ENCODE measurements around the gene EBPL.

The EBPL gene

DNA sequence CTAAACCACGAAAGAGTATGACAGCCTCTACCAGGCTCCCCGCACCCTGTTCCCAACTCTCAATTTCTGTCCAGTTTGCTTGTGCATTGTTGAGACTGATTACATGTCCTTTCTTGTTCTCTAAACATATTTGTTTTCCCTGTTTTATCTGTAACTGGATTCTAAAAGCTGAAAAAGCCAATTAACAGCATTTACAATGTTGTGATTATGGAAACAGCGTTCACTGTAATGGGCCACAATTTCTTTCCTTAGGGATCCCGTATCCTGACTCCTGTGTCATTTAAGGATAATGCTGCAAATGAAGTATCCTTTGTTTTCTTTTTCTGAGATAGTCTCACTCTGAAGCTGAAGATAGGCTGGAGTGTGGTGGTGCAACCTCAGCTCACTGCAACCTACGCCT, 20.5 kb downstream of the EBPL start:
- no peak for DNase-seq

DNA sequence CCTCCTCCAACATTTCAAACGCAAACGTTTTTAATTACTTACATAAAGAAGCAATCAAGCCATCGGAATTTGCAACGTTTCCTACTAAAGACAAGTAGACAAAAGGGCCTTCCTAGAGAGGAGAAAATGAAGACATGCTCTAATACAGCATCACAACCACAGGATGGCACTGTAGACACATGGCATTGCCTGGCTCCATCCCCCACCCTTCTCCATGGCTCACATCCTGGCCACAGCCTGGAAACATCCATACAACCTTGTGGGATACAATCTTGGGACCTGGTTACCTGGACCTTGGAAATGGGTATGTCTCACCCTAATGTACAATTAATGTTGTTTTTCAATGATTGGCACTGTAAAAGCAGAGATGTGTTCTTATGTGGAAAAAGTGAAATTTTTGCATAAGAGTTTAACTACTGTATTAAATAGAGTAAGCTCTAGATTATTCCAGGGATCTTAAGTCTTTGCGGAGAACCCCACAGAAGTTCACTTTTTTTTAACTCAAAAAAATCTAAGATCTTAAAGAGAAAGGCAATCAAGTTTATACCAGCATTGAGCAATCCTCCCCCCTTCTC, 21.5 kb downstream of the EBPL start:
- no peak for DNase-seq

DNA sequence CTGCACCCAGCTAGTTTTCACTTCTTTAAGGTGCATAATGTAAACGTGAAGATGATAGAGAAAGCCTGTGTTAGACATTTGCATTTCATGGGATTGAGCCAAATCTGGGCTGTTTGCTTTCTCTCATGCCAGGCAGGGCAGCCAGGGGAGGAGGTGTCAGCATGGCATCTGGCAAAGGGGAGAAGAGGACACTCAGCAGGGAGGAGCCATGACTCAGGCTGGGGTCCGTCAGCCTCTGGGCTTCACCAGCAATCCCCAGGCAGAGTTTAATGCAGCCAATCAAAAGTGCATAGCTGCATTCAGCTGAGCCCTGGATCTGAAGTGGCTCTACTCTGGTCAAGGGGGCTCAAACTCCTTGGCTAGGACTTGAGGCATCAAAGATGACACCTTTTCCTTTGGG, 23.5 kb downstream of the EBPL start:
- no peak for DNase-seq

DNA sequence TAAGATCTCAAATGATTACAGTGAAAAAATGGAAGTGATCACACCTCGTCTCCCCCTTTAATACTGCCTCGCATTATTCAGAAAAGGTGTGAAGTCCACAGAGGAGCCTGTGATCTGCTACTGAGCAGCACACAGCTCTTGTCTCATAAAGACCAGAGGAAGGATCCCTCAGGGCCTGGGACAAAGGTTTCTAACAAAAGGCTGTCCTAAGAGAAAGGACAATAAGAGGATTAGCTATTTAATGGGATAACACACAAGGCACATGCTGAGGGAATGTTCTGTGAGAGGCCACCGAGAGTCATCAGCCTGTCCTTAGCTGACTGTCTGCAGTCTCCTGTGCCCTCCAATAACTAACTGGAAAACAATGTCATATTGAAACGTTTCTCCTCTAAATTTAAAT, 26.7 kb downstream of the EBPL start:
- no peak for DNase-seq

DNA sequence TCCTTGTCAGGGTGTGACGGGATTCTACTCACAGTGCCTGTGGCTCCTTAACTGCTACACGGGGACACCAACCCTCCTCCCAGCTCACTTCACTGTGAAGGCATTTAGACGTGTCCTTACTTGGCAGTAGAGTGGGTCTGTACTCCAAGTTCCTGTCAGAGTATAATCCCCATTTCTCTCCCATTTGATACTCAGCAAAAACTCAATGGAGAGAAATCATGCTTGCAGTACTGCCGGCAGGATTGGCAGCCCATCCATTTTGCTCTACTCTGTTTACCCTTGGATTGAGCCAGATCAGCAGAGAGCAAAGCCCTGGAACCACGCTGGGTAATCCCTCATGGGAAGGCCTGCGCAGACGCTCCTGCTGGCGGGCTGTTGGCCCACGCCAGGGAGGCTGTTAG, 34.0 kb downstream of the EBPL start:
- DNase-seq = no peak

DNA sequence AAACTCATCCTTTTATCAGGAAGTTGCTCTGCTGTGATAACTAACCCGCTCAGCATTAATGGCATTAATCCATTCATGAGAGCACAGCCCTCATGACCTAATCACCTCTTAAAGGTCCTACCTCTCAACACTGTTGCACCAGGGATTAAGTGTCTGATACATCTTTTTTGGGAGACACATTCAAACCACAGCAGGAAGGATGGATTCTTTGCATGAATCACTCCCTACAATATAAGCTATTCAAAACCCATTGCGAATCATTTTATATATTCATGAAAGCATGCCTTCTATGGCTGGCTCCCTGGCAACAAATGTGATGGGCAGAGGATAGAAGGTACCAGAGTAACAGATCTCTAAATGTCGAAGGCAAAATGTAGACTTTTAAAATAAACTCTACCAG, 35.4 kb downstream of the EBPL start:
- DNase-seq = no peak

DNA sequence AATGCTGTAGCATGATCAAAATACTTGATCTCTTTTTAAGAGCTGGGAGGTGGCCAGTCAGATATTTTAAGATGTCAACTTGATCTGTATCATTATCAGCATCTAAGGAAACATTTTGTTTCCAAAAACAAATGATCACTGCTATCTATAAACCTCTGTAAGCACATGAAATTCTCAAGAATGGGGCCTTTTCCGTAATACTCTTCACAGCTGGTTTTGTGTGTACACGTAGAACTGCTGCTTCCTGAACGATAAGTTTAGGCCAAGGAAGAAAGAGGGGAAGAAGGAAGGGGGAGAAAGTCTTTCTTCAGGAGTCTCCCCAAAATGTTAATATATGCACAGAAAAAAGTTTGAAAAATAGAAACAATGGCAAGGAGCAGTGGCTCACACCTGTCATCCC, 37.3 kb downstream of the EBPL start:
- no peak for DNase-seq

DNA sequence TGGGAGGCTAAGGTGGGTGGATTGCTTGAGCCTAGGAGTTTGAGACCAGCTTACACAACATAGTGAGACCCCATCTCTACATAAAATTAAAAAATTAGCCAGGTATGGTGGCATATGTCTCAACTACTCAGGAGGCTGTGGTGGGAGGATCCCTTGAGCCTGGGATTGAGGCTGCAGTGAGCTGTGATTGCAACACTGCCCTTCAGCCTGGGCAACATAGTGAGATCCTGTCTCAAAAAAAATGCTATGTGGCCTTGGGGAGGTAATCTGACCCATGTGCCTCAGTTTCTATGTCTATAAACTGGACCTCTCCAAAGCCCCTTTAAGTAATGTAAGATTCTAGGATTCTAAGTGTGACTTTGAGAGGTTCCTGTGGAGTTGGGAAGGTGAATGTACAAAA, 37.8 kb downstream of the EBPL start:
- DNase-seq = no peak

DNA sequence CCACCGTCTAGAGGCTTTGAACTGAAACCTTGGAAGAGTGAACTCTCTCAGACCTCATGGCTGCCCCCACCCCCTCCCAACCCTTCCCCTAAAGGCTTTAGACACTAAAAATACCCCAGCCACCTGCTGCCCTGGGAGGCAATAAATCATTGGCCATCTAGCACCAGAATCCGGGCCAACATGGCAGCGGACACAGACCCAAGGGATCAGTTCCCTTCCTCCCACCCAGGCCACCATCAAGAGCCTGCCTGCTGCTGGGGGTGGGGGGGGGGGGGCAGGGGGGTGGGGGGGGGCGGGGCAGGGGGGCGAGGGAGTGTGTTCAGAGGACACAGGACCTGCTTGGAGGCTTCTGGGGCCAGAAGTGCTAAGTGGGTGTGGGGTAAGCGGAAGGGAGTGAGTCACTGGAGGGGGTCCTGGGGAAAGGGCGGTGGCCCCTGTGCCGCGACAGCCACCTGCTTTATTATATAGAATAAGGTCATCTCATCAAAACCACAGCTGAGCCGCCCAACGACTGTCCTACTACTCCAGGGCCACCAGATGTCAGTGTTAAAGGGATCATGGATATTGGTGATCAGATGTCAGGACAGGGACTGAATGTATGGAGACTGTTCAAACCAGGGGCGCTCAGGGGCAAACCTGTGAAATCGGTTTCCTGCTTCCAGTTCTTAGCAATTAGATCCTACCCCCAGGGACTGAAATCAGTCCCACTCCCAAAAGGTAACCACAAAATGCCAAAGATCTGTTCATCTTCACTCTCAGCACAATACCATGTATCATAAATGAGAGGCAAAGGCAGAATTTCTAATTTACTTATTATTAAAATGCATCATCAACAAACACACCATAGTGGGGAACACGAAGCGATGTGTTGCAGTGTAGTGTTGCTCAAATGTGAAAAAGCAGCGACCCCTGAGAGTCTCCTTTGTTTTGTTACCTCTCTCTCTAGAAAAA, 38.7 kb downstream of the EBPL start:
- DNase-seq = peak; percentile 21

DNA sequence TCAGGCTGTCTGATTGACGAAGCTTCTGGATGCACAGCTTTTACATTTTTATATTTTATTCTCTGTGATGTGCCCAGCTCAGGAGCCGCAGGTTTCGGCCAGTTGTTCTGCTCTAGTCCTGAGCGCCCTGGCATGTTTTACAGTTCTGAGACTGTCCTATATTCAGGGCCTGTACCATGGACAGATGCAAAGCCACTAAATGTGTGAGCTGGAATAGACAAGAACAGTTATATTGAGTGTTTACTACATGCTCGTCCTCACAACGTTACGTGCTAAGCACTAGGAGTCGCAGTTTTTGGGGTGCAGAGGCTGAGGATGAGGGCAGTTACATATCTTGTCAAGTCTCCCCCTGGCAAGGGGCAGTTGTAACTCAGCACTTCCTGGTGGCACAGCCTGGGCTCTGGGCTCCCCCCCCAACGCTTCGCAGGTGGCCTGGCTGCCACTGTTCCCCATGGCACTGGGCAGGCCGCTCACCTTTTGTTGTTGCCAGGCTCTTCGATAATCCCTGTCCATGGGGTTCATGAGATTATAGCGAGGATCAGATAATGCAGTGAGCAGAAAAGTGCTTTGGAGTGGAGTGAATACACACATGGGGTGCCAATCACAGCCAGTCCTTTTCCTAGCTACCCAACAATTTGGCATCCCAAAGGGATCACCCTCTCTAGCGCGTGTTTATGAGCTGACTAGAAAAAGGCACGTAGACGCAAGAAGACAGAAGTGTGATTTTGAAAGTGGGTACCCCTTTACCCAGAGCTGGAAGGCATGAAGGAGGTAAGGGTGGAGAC, 39.5 kb downstream of the EBPL start:
- DNase-seq = no peak

DNA sequence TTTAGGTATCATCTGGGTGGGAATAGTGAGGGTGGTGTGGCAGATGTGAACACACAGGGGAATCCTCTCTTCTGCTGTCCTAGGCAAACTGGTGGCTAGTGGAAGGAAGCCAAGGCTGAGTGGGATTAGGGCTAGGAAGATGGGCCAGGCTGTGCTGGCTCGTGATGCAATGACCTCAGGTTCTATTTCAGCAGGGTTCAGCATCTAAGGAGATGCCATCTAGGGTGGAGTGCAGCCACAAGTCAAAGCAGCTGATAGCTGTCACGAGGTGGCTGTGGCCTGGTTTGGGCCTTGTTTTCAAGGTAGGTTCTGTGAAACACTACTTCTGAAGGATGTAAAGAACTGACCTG, 41.3 kb downstream of the EBPL start:
- no peak for DNase-seq

DNA sequence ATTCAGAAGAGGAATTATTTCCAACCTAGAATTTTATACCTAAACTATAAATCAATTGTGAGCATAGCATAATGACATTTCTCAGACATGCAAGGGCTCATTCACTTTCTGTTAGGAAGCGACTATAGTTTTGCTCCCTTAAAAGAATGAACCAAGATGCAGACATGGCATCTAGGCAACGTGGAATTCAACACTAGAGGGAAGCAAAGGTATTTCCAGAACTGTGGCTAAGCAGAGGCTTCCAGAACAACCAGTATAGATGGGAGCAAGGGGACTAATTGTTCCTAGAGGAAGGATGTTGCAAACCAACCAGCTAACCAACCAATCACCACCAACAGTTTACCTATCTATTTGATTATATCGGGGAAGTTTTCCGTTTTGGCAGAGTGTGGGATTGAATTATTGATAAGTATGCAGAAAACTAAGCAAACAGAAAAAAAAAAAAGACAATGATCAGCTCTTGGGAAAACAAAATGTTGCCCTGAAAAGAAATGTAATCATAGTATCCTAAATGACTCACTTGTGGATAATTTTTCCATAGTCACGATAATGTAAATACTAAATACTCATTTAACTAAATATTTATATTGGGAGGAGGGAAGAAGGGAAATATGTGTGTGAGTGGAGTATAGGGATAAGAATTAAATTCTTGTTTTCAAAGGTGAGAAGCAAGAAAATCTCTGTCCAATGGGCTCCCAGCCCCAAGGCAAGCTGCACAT, 41.9 kb downstream of the EBPL start:
- no peak for DNase-seq

DNA sequence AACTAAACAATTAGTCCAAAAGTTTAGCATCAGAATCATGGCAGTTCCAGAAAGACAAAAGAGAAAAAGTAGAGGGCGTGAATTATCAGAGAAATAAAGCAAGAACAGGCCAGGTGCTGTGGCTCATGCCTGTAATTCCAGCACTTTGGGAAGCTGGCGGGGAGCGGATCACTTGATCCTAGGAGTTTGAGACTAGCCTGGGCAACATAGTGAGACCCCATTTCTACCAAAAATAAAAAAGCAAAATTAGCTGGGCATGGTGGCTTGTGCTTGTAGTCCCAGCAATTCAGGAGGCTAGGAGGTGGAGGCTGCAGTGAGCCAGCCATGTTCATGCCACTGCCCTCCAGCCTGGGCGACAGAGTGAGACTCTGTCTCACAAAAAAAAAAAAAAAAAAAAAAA, 44.6 kb downstream of the EBPL start:
- no peak for DNase-seq

DNA sequence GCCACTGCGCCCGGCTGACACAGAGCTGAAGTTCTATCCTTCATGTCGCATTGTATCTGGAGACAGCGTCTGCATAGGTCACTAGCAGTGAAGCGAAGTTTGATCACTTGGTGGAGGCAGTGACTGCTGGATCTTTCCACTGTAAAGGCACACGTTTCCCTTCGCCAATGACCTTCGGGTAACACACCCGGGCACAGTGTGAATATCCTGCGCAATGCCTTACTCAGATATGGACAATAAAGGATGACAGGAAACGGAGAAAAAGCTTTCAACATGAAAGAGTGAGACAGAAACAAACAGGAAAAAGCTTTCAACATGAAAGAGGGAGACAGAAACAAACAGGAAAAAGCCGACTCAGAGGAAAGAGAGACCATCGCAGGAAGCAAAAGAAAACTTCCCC, 45.8 kb downstream of the EBPL start:
- DNase-seq = no peak

DNA sequence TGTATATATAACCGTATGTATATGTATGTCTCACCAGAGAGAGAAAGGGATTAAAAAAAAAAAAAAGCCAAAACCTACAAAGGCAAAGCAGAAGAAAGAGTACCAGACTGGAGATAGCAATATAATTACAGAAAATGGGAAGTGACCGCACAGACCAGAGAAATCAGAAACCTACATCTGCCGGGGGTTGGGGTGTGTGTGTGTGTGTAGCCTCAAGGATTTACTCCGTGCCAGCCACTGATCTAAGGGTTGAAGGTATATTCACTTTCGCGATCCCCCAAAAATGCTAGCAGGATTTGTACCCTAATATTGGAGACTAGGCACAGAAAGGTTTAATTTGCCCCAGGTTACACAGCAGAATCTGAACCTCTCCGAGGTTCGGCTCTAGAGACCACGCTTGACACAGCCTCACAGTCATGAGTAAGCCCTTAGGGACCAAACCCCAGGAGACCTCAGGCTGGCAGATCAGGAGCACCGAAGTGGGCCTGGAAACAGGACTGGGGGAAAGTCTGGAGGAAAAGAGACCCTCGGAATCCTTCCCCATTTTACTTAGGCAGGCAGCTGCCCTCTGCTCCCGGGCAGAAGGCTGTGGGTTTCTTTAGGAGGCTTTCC, 48.1 kb downstream of the EBPL start:
- DNase-seq = no peak

DNA sequence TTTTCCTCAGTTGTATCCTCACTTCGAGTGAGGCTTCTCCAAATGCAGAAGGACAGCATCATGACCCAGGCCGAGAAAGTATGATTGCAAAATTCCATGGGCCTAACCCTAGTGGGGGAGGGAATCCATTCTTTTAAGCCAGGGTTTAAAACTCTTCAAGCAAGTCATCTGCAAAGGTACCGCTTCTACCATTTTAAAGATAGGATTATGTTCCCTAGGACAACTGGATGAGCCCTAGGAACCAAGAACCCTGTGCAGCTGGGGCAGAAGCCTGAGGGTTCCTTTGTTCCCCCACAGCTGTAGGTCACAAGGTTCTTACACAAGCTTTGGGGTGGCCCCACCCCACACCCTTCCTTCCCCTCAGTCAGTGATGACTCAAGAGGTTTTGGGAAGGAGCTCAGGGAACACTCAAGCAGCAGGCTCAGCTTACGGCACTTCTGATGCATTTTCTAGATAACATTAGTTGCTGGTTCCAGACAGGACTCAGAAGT, 49.4 kb downstream of the EBPL start:
- peak; percentile 72 for DNase-seq

DNA sequence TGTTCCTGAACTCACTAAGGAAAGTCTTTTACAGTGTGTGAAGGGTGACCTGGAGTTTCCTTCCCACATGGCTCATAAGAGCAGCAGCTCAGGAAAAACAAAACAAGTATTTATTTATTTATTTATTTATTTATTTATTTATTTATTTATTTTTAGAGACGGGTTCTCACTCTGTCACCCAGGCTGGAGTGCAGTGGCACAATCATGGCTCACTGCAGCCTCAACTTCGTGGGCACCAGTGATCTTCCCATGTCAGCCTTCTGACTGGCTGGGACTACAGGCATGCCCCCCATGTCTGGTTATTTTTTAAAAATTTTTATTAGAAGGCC, 52.6 kb downstream of the EBPL start:
- DNase-seq = no peak

DNA sequence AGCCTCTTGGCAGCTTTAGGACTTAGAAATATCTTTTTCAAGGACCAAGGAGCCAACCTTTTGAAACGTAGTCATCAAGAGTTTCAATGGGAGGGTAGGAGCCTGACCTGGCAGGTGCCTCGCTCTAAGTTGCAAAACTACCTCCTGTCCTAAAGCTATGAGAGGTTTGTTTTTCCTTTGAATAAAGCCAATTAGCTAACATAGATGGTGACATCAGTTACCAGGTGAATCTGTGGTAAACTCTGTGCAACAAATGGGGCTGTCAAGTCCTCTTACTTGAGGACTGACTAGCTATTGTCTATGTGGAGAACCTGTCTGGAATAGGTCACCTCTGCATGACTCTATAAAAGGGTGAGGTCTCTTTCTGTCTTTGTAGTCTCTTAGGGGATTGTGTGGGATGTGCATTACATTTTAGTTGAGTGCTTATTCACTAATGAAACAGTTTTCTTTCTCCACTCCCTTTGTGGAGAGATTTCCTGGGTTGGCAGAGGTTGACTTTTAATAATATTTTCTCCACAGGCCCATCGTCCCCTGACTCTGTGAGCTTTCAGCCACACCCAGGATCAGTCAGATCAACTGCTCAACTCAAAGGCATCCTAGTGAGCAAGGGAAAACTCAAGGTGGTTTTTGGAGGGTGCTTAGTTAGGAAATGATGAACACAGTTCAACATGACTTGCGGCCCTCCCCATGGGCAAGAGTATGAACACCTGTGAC, 53.1 kb downstream of the EBPL start:
- no peak for DNase-seq

DNA sequence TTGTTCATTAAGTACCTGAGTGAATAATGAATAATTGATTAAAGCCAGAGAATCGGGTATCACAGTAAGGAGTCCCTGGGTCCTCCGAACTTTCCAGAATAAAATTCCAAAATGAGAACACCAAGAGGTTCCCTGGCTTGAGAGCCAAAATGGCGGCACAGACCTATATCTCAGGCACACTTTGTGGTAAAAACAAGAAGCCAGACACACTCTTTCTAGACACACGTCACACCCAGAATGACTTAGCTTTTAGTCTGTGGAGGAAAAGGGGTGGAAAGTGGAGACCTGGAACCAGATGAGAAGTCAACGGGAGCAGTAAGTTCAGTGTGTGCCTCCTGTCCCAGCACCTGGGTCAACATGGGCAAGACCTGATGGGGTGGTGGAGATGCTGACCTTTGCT, 54.6 kb downstream of the EBPL start:
- no peak for DNase-seq

DNA sequence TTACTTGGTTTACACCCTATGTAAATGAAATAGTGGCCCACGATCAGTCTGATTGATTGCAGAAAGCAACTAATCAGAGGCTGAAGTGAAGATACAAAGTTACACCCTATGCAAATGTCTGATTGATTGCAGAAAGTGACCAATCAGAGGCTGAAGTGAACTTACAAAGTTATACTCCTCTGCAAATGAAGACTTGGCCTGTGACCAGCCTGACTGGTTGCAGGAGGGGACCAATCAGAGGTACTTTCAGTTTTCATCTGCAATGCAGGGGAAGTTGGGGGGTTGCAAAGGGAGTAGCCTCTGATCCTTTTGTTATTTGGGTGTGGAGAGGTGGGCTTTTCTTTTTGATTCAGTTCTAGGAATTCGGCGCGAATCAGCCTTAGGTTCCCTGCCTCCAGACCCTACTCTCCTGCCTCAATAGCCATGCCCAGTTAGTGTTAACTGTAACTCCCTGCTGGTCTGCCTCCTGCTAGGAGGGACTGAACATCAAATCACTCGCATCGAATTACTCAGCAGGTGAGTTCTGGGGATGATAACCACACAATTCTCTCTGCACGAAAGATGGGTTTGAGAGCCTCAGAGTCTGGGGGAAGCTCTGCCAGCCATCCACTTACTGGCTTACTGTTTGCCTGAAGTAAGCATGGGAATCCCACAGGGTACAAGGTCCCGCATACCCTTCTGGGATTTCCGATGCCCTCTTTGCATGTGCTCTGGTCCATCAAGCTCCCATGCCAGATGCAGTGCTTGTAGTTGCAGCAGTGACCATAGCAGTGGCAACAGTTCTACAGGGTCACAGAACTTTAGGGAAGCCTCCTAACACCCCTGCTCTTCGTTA, 55.5 kb downstream of the EBPL start:
- peak; percentile 30 for DNase-seq

DNA sequence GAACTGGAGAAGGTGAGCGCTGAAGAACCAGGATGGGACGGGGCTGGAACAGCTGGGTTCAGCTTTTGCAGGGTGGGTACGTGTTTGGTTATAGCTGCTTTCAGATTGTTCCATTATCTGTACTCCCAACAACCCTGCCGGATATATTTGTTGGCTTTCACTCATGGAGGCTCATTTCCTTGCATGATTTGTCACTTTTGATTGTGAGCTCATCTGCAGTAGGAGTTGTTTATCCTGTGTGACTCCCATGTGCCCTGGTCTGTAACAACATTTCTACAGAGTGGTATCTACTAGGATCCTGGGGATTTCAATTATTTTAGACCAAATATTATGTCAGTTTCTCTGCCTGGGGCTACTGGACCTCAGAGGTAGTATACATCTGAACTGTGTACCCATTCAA, 57.6 kb downstream of the EBPL start:
- DNase-seq = no peak

Data from CD4-positive, alpha-beta T cell treated with Interleukin-15 for 1 hour (primary cell).